Ureter (tissue), 1 donor: ENCODE data around the gene EFNA2. TPM values are rescaled to one million over a fixed set of nuclear protein-coding genes. Genes with fewer than 3 reads are reported as not detected.
"Not testable (repeated sequence)": the region's sequence is repeated elsewhere in the genome, so short reads cannot be mapped to it uniquely, and the experiment has no call there.

Experiments used
- DNase-seq: peaks from one replicate; pipeline ENCODE4 v3.0.0-alpha.2; 2020; ENCODE audit warnings: low spot score
- total RNA-seq: library from RNA; stranded (reverse); gene quantifications from one replicate; pipeline ENCODE4 v1.2.4, GENCODE V29; 2023
- donor health status: DM: yes; HTN: yes; CAD: no.

Gene EFNA2
- total RNA-seq, 1 donor from 2014 or later = 0.70 TPM

DNA sequence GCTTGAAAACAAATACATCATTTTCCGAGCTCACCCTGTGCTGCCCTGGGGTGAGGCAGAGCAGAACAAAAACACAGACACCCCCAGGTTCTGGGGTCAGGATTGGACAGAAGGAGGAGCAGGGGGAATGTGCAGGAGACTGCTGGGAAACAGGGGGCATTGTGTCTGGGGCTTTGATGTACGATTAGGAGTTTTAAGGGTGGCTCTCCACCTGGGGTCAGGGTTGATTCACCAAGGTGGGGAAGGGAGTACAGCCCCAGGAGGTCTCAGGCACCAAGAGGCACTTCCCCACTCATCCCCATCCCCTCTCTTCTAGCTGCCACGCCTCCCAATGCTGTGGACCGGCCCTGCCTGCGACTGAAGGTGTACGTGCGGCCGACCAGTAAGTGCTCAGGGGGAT, 12.6 kb downstream of the EFNA2 start:
- no peak for DNase-seq

DNA sequence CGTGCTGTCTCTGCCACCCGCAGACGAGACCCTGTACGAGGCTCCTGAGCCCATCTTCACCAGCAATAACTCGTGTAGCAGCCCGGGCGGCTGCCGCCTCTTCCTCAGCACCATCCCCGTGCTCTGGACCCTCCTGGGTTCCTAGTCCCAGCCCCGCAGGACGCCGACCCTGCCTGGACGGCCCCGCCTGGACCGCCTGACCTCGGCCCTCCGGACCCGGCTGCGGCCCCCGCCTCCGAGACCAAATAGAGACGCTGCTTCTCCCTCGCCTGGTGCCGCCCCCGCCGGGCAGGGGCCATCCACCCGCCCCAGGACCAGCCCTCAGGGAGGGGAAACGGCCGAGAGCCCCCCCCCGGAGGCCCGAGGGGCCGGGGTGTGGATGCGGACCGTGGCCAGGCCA, 14.1 kb downstream of the EFNA2 start:
- DNase-seq = no peak

GRCh38 chr19:1300744-1301490, 15.2 kb downstream of the EFNA2 start:
- DNase-seq = no peak

DNA sequence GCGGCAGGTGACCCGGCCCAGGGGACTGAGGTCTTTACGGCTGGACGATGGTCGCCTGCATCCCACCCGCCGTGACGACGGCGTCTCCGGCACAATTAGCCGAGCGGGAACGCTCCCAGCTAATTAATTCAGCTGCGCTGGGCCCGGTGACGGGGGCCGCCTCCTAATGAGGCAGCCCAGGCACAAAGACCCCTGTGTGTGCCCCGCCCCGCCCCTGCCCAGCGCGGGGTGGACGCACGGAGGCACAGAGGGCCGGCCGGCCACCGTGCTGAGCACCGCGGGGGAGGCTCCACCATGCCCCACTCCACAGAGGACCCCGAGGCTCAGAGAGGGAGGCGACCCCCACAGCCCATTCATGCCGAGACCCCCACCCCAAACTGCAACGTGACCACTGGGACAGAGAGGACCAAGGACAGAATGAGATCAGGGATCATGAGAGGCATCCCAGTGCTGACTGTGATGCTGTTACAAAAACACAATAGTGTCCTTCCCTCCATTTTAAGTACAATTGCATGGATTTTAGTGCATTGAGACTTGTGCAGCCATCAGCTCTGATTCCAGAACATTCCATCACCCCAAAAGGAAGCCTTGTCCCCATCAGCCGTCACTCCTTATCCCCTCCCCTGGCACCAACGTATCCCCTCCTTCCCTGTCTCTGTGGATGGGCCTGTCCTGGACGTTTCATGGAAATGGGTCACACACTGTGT, 17.0 kb downstream of the EFNA2 start:
- no peak for DNase-seq

DNA sequence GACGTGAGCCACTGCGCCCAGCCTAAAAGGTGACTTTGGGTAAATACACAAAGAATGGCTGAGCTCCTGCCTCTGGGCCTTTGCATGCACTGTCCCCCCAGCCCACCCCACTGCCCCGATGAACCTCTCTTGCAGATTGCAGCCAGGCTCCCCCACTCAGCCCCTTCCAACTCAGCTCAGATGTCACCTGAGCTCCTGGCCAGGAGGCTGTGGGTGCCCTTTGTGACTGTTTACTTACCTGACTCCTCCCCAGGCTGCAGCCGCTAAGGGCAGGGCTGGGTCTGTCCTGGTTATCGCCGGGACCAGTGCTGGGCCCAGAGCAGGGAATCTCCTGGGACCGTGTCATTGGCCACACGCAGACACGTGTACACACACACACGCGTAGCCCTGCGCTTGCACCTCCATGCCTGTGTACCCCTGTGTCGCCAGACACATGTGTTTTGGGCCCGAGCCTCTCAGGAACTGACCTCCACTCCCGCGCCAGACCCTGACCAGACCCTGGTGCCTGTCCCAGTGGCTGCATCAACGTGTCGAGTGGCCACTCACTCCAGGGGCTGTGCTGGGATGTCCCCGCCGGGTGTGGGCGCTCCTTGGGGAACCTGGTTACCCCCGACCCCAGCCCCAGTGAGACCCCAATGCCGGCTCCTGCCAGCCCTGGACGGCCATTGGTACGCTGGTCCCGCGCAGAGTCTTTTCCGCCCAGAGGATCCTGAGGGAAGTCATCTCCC, 18.7 kb downstream of the EFNA2 start:
- DNase-seq = no peak

GRCh38 chr19:1305354-1305753, 19.7 kb downstream of the EFNA2 start:
- not testable (repeated sequence) for DNase-seq

GRCh38 chr19:1307320-1307719, 21.6 kb downstream of the EFNA2 start:
- no peak for DNase-seq

DNA sequence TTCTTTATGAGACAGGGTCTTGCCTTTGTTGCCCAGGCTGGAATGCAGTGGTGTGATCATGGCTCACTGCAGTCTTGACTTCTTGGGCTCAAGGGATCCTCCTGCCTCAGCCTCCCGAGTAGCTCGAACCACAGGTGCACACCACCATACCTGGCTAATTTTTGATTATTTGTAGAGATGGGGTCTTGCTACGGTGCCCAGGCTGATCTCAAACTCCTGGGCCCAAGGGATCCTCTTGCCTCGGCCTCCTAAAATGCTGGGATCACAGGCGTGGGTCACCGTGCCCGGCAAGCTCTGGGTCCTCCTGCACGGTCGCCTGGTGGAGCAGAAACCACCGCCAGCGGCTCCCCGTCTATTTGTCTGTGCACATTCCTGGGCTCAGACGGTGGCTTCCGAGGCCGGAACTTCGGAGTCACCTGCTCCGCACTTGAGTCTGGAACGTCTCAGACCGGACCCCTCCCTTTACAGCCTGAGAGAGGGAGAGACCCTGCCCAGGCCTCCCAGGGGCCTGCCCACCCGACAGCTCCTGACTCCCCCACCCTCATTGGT, 22.2 kb downstream of the EFNA2 start:
- DNase-seq = no peak

DNA sequence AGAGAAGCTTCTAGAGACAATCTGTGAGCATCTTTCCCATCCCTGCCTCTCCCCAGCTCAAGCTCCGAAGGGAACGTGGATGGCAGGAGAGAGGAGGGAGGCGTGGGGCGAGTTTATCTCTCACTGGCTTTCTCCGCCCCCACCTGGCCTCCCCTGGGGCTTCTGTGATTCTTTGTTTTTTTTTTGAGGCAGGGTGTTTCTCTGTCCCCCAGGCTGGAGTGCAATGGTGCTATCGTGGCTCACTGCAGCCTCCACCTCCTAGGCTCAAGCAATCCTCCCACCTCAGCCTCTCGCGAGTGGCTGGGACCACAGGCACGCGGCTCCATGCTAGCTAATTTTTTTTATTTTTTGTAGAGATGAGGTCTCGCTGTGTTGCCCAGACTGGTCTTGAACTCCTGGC, 23.0 kb downstream of the EFNA2 start:
- no peak for DNase-seq

GRCh38 chr19:1309977-1310852, 24.5 kb downstream of the EFNA2 start:
- DNase-seq = no peak

- DNase-seq = no peak
These were observed 25.1 kb downstream of the EFNA2 start for GRCh38 chr19:1310853-1311180.

DNA sequence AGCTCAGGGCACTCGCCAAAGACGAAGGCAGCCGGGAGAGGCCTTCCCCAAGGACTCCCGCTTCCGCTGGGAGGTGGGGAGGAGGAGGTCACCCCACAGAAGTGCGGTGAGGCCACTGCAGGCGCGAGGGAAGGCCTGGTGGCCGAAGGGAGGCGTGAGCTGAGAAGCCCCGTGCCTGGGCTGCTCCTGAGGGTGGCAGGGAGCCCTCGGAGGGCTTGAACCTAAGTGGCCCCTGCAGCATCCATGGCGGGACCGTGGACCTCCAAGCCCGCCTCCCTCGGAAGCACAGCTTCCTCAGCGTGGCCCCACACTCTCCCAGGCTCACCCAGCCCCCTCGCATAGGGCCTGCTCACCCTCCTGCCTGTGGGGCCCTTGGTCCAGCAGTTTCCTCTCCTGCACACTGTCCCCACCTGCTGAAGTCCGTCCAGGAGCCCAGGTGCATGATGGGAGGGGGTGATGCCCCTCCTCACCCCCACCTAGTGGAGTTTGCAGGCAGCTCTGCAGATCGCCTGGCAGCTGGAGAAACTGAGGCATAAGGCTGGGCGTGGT, 25.9 kb downstream of the EFNA2 start:
- DNase-seq = no peak

GRCh38 chr19:1312767-1313694, 27.4 kb downstream of the EFNA2 start:
- no peak for DNase-seq

- no peak for DNase-seq
These were observed 28.3 kb downstream of the EFNA2 start for GRCh38 chr19:1313695-1314613.

DNA sequence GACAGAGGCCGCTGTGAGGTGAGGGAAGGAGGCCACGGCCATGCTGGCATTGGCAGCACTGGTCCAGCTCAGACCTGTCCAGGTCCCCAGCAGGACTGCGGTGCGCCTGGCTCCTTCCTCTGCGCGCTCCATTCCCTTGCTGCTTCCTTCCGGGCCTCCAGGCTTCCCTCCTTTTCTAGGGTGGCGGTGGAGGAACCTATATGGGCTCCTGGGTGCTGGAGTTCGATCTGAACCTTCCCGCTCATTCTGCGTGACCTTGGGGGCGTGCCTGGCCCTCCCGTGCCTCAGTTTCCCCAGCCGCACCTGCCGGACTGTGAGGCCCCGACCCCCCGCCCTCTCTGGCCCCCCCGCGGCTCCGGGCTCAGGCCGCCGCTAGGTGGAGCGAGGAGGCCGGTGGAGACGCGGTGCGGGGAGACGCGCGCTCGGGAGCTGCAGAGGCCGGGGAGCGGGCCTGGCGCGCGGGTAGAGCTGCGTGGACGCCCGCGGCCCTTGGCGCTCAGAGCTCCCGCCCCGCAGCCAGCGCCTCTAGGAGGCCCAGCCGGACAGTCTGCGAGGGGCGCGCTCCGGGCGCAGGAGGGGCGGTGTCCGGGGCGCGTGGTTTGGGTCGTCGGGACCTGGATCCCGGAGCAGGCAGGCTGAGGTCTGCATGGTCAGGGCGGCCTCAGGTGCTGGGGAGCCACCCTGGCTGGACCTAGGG, 29.9 kb downstream of the EFNA2 start:
- no peak for DNase-seq

GRCh38 chr19:1316466-1316865, 30.8 kb downstream of the EFNA2 start:
- no peak for DNase-seq

DNA sequence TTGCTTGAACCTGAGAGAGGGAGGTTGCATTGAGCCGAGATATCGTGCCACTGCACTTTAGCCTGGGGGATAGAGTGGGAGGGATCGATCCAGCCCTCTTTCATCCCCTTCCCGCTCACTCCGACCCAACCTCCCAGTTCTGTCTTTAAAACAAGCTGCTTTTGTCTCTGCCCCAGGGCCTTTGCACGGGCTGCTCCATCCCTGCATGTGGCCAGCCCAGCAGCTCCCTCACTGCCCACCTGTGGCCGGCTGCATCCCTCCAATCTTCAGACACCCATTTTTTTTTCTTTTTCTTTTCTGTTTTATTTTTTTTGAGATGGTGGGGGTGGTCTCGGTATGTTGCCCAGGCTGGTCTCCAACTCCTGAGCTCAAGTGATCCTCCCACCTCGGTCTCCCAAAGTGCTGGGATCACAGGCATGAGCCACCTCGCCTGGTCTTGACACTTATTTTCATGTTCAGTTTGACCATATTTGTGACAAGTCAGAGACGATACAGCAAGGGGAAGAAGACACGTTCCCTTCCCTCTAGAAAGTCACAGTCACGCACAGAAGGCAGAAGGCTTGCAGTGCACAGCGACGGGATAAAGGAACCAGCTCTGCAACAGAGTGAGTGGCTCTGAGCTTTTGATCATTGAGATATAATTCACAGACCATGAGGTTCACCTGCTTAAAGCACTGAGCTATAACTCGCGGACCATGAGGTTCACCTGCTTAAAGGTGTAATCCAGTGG, 31.8 kb downstream of the EFNA2 start:
- no peak for DNase-seq
